CD14-positive monocyte (primary cell): Measurements from ENCODE around the gene NOBOX. TPM values are rescaled to one million over a fixed set of nuclear protein-coding genes. Genes with fewer than 3 reads are reported as not detected.

Experiments
- DNase-seq, 3 donors: peaks; one replicate each; pipeline ENCODE4 v3.0.0-alpha.2; 2011 to 2022
- H2AFZ ChIP-seq: 2 replicates; pipeline ENCODE4 v1.6.0; 2012; ENCODE audit warnings: mild to moderate bottlenecking, low read depth, low read length, inconsistent platforms; ENCODE audit not compliant: insufficient read depth, poor library complexity, severe bottlenecking
- H3K27ac ChIP-seq, 2 donors: 1 replicate in 1 of 2; 2 replicates in 1 of 2; pipeline ENCODE4 v1.5.1; 2012 to 2013; ENCODE audit warnings: low read length in 2 of 2, control low read depth in 1 of 2, inconsistent platforms in 1 of 2, low read depth in 1 of 2, mild to moderate bottlenecking in 1 of 2
- H3K27me3 ChIP-seq, 2 donors: one replicate each; pipeline versions ENCODE4 v1.6.0 to v1.6.1; 2011 to 2013; ENCODE audit warnings: low read length in 2 of 2; ENCODE audit not compliant: control insufficient read depth in 2 of 2, insufficient read depth in 2 of 2
- H3K36me3 ChIP-seq, 2 donors: replicated peaks in 1 of 2; 1 replicate in 1 of 2; 2 replicates in 1 of 2; pipeline versions ENCODE4 v1.5.1 to v1.6.1; 2012 to 2013; ENCODE audit warnings: low read length in 2 of 2, control low read depth in 1 of 2, inconsistent platforms in 1 of 2, mild to moderate bottlenecking in 1 of 2; ENCODE audit not compliant: insufficient read depth in 2 of 2, control insufficient read depth in 1 of 2
- H3K4me1 ChIP-seq, 2 donors: 1 replicate in 1 of 2; 2 replicates in 1 of 2; pipeline versions ENCODE4 v1.5.1 to v1.6.1; 2012 to 2013; ENCODE audit warnings: low read length in 2 of 2, control low read depth in 1 of 2, inconsistent platforms in 1 of 2, mild to moderate bottlenecking in 1 of 2, moderate library complexity in 1 of 2; ENCODE audit not compliant: insufficient read depth in 2 of 2, control insufficient read depth in 1 of 2
- H3K4me2 ChIP-seq: replicated peaks from 2 replicates; pipeline ENCODE3; 2012; ENCODE audit warnings: low read length, moderate library complexity, mild to moderate bottlenecking; ENCODE audit not compliant: poor library complexity, severe bottlenecking; ENCODE audit errors: extremely low read depth
- H3K4me3 ChIP-seq, 3 experiments: fragments of 200-600 bp in 1 of 3; sonication (generic) in 1 of 3; replicated peaks in 1 of 3; 1 replicate in 2 of 3; 2 replicates in 1 of 3; pipeline ENCODE4 v1.5.1; 2011 to 2013; ENCODE audit warnings: low read length in 3 of 3, mild to moderate bottlenecking in 3 of 3, control low read depth in 2 of 3, low read depth in 2 of 3, inconsistent platforms in 1 of 3, moderate library complexity in 1 of 3
- H3K79me2 ChIP-seq: 2 replicates; pipeline ENCODE4 v1.6.0; 2012; ENCODE audit warnings: mild to moderate bottlenecking, control low read depth, inconsistent platforms, low read length, moderate library complexity; ENCODE audit not compliant: insufficient read depth
- H3K9ac ChIP-seq: 2 replicates; pipeline ENCODE4 v1.6.0; 2017; ENCODE audit warnings: low read length, mild to moderate bottlenecking; ENCODE audit not compliant: insufficient read depth, poor library complexity, severe bottlenecking
- H3K9me3 ChIP-seq, 2 donors: replicated peaks in 1 of 2; 1 replicate in 1 of 2; 2 replicates in 1 of 2; pipeline versions ENCODE4 v1.5.1 to v1.6.1; 2012 to 2013; ENCODE audit warnings: low read length in 2 of 2, control low read depth in 1 of 2; ENCODE audit not compliant: control insufficient read depth in 1 of 2, insufficient read depth in 1 of 2
- H4K20me1 ChIP-seq: 2 replicates; pipeline ENCODE4 v1.6.0; 2012; ENCODE audit warnings: mild to moderate bottlenecking, low read length, control low read depth, moderate library complexity; ENCODE audit not compliant: insufficient read depth
- H3K27ac Mint-ChIP-seq, 7 donors: one replicate each; pipeline ENCODE4 v1.8.0; 2020; ENCODE audit warnings: mild to moderate bottlenecking in 7 of 7, mixed read lengths in 7 of 7, moderate library complexity in 6 of 7, inconsistent platforms in 2 of 7
- H3K27me3 Mint-ChIP-seq, 3 donors: one replicate each; pipeline ENCODE4 v1.8.0; 2021 to 2022; ENCODE audit warnings: low read depth in 3 of 3, mild to moderate bottlenecking in 3 of 3, mixed read lengths in 3 of 3, moderate library complexity in 3 of 3, inconsistent platforms in 1 of 3
- H3K36me3 Mint-ChIP-seq, 2 donors: one replicate each; pipeline ENCODE4 v1.8.0; 2020; ENCODE audit warnings: mixed read lengths in 2 of 2, inconsistent platforms in 1 of 2, mild to moderate bottlenecking in 1 of 2
- H3K4me1 Mint-ChIP-seq: one replicate; pipeline ENCODE4 v1.8.0; 2020; ENCODE audit warnings: mild to moderate bottlenecking, mixed read lengths
- H3K4me3 Mint-ChIP-seq, 2 donors: one replicate each; pipeline ENCODE4 v1.8.0; 2020; ENCODE audit warnings: mild to moderate bottlenecking in 2 of 2, mixed read lengths in 2 of 2, moderate library complexity in 1 of 2
- H3K9me3 Mint-ChIP-seq, 7 donors: one replicate each; pipeline ENCODE4 v1.8.0; 2020 to 2022; ENCODE audit warnings: mixed read lengths in 7 of 7, mild to moderate bottlenecking in 6 of 7, moderate library complexity in 6 of 7, inconsistent platforms in 2 of 7
- WGBS: methylation state at CpG from one replicate; pipeline ENCODE4 v1.1.5; 2013; ENCODE audit warnings: missing lambda C conversion rate; ENCODE audit not compliant: insufficient coverage; 5-methylcytosine and 5-hydroxymethylcytosine counted together
- intact Hi-C, 2 donors: fragments of 100-400 bp; cut with micrococcal nuclease; formaldehyde crosslinking; loops; one replicate each; pipeline versions ENCODE4 v1.15.0 to v1.15.1; 2023
- polyA plus RNA-seq, 3 donors: library from polyadenylated mRNA; depleted of rRNA in 1 of 3; unstranded in 2 of 3; stranded (reverse) in 1 of 3; fragments of 300-500 nt in 2 of 3; fragments of >200 nt in 1 of 3; fragmentation: Illumina TruSeq in 2 of 3; gene quantifications; 1 replicate in 2 of 3; 2 replicates in 1 of 3; pipeline ENCODE4 v1.2.3, GENCODE V29; 2012 to 2021
- TF ChIP-seq, protein P1 (sequence below): fragments of 200-600 bp; IDR thresholded peaks from one replicate; pipeline ENCODE4 v1.8.0; 2022; ENCODE audit warnings: antibody characterized with exemption, mild to moderate bottlenecking

NOBOX gene
- polyA plus RNA-seq, 3 donors, result not detected

DNA sequence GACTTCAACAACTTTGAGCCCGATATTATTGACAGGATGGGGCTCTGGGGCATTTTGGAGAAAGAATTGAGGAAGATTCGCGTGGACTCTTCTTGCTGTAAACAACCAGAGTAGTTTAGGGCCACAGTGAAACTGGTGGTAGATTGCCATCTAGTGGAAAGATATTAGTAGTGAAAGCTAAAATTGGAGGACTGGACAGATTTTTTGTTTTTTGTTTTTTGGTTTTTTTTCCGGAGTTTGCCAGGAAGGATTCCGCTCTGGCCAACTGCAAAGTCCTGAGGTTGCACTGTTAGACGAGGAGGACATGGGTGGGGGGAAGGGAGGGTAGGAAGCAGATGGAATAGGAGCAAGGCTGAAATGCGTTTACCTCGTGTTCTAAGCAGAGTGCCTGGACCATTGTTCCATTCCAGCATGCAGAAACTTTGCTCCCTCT is 11.7 kb downstream of the NOBOX start:
- H3K4me3 ChIP-seq, result no peak overlapping the region
- Mint-ChIP-seq H3K27ac (peak overlapping the region in 1 of 7 donors; percentile 33), H3K4me3 (peak overlapping the region in 1 of 2 donors; percentile 63), H3K27me3 (peaks cover 1 to 5% (median 4%) of the 10 kb centered on the region in 3 donors), H3K9me3 (no peaks in the 10 kb centered on the region), H3K4me1 (peaks cover 4% of the 10 kb centered on the region), H3K36me3 (no peaks in the 10 kb centered on the region)
- TF ChIP-seq, protein P1, sequence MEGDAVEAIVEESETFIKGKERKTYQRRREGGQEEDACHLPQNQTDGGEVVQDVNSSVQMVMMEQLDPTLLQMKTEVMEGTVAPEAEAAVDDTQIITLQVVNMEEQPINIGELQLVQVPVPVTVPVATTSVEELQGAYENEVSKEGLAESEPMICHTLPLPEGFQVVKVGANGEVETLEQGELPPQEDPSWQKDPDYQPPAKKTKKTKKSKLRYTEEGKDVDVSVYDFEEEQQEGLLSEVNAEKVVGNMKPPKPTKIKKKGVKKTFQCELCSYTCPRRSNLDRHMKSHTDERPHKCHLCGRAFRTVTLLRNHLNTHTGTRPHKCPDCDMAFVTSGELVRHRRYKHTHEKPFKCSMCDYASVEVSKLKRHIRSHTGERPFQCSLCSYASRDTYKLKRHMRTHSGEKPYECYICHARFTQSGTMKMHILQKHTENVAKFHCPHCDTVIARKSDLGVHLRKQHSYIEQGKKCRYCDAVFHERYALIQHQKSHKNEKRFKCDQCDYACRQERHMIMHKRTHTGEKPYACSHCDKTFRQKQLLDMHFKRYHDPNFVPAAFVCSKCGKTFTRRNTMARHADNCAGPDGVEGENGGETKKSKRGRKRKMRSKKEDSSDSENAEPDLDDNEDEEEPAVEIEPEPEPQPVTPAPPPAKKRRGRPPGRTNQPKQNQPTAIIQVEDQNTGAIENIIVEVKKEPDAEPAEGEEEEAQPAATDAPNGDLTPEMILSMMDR, result peak; percentile 66
- DNase-seq, result peak; percentile 18 to 44 (median 32)
- no peak overlapping the region for H3K4me2 ChIP-seq
- no peak overlapping the region for H3K9ac ChIP-seq
- H3K27ac ChIP-seq, result no peak overlapping the region
- no peaks in the 10 kb centered on the region for H3K4me1 ChIP-seq
- no peaks in the 10 kb centered on the region for H3K27me3 ChIP-seq
- intact Hi-C loops, result loop anchor here in 1 of 2 donors (10.0 kb wide), 1 partner anchor 217 kb away; no protein-coding TSS in a partner anchor
- no peaks in the 10 kb centered on the region for H4K20me1 ChIP-seq
- 0% methylated on average over 4 of the region's 8 CpGs for WGBS
- no peaks in the 10 kb centered on the region for H3K36me3 ChIP-seq
- H2AFZ ChIP-seq, result peak overlapping the region; percentile 52
- no peaks in the 10 kb centered on the region for H3K79me2 ChIP-seq
- no peaks in the 10 kb centered on the region for H3K9me3 ChIP-seq

DNA sequence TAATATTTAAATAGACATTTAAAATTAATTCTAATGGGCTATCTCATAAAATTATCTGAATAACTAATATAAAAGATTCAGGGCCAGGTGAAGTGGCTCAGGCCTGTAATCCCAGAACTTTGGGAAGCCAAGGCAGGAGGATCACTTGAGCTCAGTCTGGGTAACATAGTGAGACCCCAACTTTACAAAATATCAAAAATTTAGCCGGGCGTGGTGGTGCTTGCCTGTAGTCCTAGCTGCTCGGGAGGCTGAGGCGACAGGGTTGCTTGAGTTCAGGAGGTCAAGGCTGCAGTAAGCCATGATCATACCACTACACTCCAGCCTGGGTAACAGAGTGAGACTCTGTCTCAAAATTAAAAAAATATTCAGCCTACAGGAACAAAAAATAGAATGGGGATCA is 12.5 kb downstream of the NOBOX start:
- no CpG with 5 or more reads among the region's 4 CpGs for WGBS
- H3K9me3 Mint-ChIP-seq, result no peaks in the 10 kb centered on the region
- Histone ChIP-seq H3K4me3 (no peak overlapping the region), H3K9me3 (no peaks in the 10 kb centered on the region), H3K36me3 (no peaks in the 10 kb centered on the region), H3K9ac (no peak overlapping the region), H3K4me2 (no peak overlapping the region), H2AFZ (no peak overlapping the region), H4K20me1 (no peaks in the 10 kb centered on the region), H3K4me1 (no peaks in the 10 kb centered on the region), H3K27me3 (no peaks in the 10 kb centered on the region), H3K27ac (no peak overlapping the region), H3K79me2 (no peaks in the 10 kb centered on the region)
- H3K36me3 Mint-ChIP-seq, result no peaks in the 10 kb centered on the region
- peaks cover 1 to 5% (median 4%) of the 10 kb centered on the region in 3 donors for H3K27me3 Mint-ChIP-seq
- intact Hi-C loops, result loop anchor here in 1 of 2 donors (10.0 kb wide), 1 partner anchor 216 kb away; no protein-coding TSS in a partner anchor
- TF ChIP-seq, protein P1, result no peak
- H3K4me1 Mint-ChIP-seq, result peaks cover 4% of the 10 kb centered on the region
- H3K27ac Mint-ChIP-seq, result peak overlapping the region in 1 of 7 donors; percentile 45
- H3K4me3 Mint-ChIP-seq, result no peak overlapping the region
- DNase-seq, result no peak
